ENCODE results near the gene STAT1.

Gene STAT1

DNA sequence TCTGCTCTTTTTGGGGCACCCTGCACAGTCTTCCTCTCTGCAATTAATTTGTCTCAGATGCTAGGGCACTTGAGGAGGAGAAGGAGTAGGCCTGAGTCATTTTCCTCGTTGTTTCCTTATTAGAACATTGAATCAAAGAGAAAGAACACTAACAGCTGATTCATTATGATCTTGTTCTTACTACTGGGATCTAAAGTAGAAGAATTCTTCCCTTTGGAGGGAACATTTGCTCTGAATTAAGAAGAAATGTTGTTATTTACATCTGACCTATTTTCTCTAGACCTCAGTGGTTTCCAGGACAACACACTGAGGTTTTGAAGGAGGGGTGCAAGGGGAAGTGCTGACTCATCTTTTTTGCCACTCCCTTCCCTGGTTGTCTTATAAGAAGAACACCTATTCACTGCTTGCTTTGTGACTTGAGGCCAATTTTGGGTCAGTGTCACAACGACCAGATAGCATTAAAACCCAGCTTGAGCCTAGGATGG, 24.3 kb upstream of the STAT1 start:
- ChIA-PET CTCF (interaction anchor here (0.6 to 1.9 kb wide), 3 partner anchors 14 to 249 kb away, joined by 3 to 5 read pairs (median 3); no protein-coding TSS in a partner anchor), POLR2A (no interaction called here)
- TF ChIP-seq ZBTB48 (tag by site-specific recombination; IDR thresholded peaks at IDR 0.05) (no peak), ZBTB17 (tag by site-specific recombination; IDR thresholded peaks at IDR 0.05) (0 out of 2 replicates have a peak, but pooled peaks have one; percentile 21)
- H3K4me3 ChIP-seq (ENCODE audit: low read depth, low read length): no peak overlapping the region
- H3K4me1 ChIP-seq (ENCODE audit: control insufficient read depth, insufficient read depth, low read length): peaks cover 3% of the 10 kb centered on the region; the same call in 1 of the 2 replicates
- no peaks in the 10 kb centered on the region for H3K36me3 ChIP-seq (ENCODE audit: control insufficient read depth in 2 of 2, insufficient read depth in 1 of 2, low read length in 2 of 2)
- no peak overlapping the region for H3K27ac ChIP-seq (ENCODE audit: extremely low read depth, low read depth, low read length)
- H3K9me3 ChIP-seq (ENCODE audit: control insufficient read depth, insufficient read depth, low read depth, low read length): no peaks in the 10 kb centered on the region

- Histone ChIP-seq H3K4me1 (ENCODE audit: control insufficient read depth, insufficient read depth, low read length) (peaks cover 3% of the 10 kb centered on the region; the same call in 1 of the 2 replicates), H3K4me3 (ENCODE audit: low read depth, low read length) (no peak overlapping the region), H3K27ac (ENCODE audit: extremely low read depth, low read depth, low read length) (no peak overlapping the region), H3K9me3 (ENCODE audit: control insufficient read depth, insufficient read depth, low read depth, low read length) (no peaks in the 10 kb centered on the region), H3K36me3 (ENCODE audit: control insufficient read depth in 2 of 2, insufficient read depth in 1 of 2, low read length in 2 of 2) (no peaks in the 10 kb centered on the region)
- CTCF ChIA-PET: interaction anchor here (0.8 kb wide), 1 partner anchor 128 kb away, joined by 3 read pairs; no protein-coding TSS in a partner anchor
- TF ChIP-seq PRDM6 (tag by site-specific recombination; IDR thresholded peaks at IDR 0.05): no peak
- no peak for TF ChIP-seq ZFHX2 (tag by site-specific recombination; conservative IDR thresholded peaks at IDR 0.05)
- no peak for TF ChIP-seq ZNF677 (tag by site-specific recombination; IDR thresholded peaks at IDR 0.05)
- no peak for TF ChIP-seq KLF7 (tag by site-specific recombination; IDR thresholded peaks at IDR 0.05; ENCODE audit: borderline replicate concordance)
- no peak for TF ChIP-seq ZNF776 (tag by site-specific recombination; IDR thresholded peaks at IDR 0.05; ENCODE audit: borderline replicate concordance)
- no peak for TF ChIP-seq ZNF114 (tag by site-specific recombination; IDR thresholded peaks at IDR 0.05)
- TF ChIP-seq ZNF138 (tag by site-specific recombination; IDR thresholded peaks at IDR 0.05; ENCODE audit: borderline replicate concordance): no peak
- no peak for TF ChIP-seq SP2 (tag by site-specific recombination; IDR thresholded peaks at IDR 0.05)
- no peak for TF ChIP-seq ZNF132 (tag by site-specific recombination; IDR thresholded peaks at IDR 0.05; ENCODE audit: borderline replicate concordance)
- TF ChIP-seq, protein P1, sequence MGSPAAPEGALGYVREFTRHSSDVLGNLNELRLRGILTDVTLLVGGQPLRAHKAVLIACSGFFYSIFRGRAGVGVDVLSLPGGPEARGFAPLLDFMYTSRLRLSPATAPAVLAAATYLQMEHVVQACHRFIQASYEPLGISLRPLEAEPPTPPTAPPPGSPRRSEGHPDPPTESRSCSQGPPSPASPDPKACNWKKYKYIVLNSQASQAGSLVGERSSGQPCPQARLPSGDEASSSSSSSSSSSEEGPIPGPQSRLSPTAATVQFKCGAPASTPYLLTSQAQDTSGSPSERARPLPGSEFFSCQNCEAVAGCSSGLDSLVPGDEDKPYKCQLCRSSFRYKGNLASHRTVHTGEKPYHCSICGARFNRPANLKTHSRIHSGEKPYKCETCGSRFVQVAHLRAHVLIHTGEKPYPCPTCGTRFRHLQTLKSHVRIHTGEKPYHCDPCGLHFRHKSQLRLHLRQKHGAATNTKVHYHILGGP (tag by site-specific recombination; IDR thresholded peaks at IDR 0.05): no peak
- TF ChIP-seq ZNF621 (tag by site-specific recombination; IDR thresholded peaks at IDR 0.05): no peak
- no peak for TF ChIP-seq ZNF10 (tag by site-specific recombination; IDR thresholded peaks at IDR 0.05)
- TF ChIP-seq ZNF404 (tag by site-specific recombination; IDR thresholded peaks at IDR 0.05): no peak
- TF ChIP-seq, protein P2, sequence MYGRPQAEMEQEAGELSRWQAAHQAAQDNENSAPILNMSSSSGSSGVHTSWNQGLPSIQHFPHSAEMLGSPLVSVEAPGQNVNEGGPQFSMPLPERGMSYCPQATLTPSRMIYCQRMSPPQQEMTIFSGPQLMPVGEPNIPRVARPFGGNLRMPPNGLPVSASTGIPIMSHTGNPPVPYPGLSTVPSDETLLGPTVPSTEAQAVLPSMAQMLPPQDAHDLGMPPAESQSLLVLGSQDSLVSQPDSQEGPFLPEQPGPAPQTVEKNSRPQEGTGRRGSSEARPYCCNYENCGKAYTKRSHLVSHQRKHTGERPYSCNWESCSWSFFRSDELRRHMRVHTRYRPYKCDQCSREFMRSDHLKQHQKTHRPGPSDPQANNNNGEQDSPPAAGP (tag by site-specific recombination; IDR thresholded peaks at IDR 0.05): no peak
- no peak for TF ChIP-seq ZNF394 (tag by site-specific recombination; IDR thresholded peaks at IDR 0.05; ENCODE audit: borderline replicate concordance)
- TF ChIP-seq ZNF175 (tag by site-specific recombination; IDR thresholded peaks at IDR 0.05): no peak
- TF ChIP-seq FEZF1 (tag by site-specific recombination; IDR thresholded peaks at IDR 0.05): no peak
- no peak for TF ChIP-seq ZNF707 (tag by site-specific recombination; IDR thresholded peaks at IDR 0.05)
- POLR2A ChIA-PET: no interaction called here
Observed at GRCh38 chr2:191037351-191037750, 23.4 kb upstream of the STAT1 start.

All from HEK293 (cell line).